BJ (cell line): ENCODE data around the gene ENC1. TPM values are rescaled to one million over a fixed set of nuclear protein-coding genes. Genes with fewer than 3 reads are reported as not detected.

Experiments used
- CTCF ChIA-PET: fragments of 350-600 bp; formaldehyde crosslinking; extraction: SDS; loops from one replicate; lab custom pipeline; 2021; ENCODE audit warnings: antibody characterized with exemption, inconsistent platforms; lab: Yijun Ruan, JAX
- POLR2A ChIA-PET: fragments of 300-600 bp; sonication (Branson Sonifier 250); formaldehyde crosslinking; extraction: SDS; loops from one replicate; lab custom pipeline; 2021; ENCODE audit warnings: antibody characterized with exemption; lab: Charles Lee
- DNase-seq: peaks from one replicate; pipeline ENCODE4 v3.0.0-alpha.2; 2011; ENCODE audit warnings: low read depth
- H3K27me3 ChIP-seq: 2 replicates; pipeline ENCODE4 v1.6.0; 2011; ENCODE audit warnings: low read length; ENCODE audit not compliant: control insufficient read depth, insufficient read depth
- H3K36me3 ChIP-seq: 2 replicates; pipeline ENCODE4 v1.5.1; 2011; ENCODE audit warnings: low read length; ENCODE audit not compliant: control insufficient read depth, insufficient read depth
- H3K4me3 ChIP-seq: 2 replicates; pipeline ENCODE4 v1.5.1; 2011; ENCODE audit warnings: low read depth, mild to moderate bottlenecking, control low read depth, low read length
- CTCF ChIP-seq: IDR thresholded peaks from 2 replicates; pipeline ENCODE4 v1.5.1; 2011; ENCODE audit warnings: low read depth, mild to moderate bottlenecking, control low read depth, inconsistent platforms, low read length, moderate library complexity; ENCODE audit not compliant: insufficient read depth
- polyA plus RNA-seq: library from polyadenylated mRNA; depleted of rRNA; stranded (reverse); fragments of >200 nt; gene quantifications from 2 replicates; pipeline ENCODE4 v1.2.3, GENCODE V29; 2011

Gene ENC1
- polyA plus RNA-seq, 1 experiment, result 34.1 TPM

DNA sequence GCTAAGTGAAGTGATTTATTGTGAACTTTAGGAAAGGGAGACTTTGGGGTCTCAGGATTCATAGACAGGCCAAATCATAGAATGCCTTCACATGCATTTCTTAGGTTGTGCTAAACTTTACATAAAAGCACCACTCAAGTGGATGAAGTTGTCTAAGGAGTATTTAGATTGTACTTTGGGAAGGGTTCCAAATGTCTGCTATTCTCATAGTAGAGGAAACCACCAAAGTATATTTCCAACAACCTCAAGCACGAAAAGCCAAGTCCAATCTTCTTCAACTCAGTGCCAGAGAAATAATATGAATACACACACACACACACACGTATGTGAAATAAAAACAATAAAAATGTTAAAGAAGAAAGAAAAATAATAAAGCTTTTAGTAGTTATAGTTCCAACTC, 41.8 kb downstream of the ENC1 start:
- H3K36me3 ChIP-seq, result no peaks in the 10 kb centered on the region
- H3K27me3 ChIP-seq, result no peaks in the 10 kb centered on the region
- ChIA-PET CTCF (interaction anchor here (1.5 kb wide), 1 partner anchor 12 kb away, joined by 4 read pairs; no protein-coding TSS in a partner anchor), POLR2A (no interaction called here)
- no peak for DNase-seq
- H3K4me3 ChIP-seq, result no peak overlapping the region
- no peak for TF ChIP-seq CTCF

GRCh38 chr5:74596927-74597326, 43.6 kb downstream of the ENC1 start:
- H3K4me3 ChIP-seq, result no peak overlapping the region
- no peaks in the 10 kb centered on the region for H3K27me3 ChIP-seq
- TF ChIP-seq CTCF, result no peak
- no peaks in the 10 kb centered on the region for H3K36me3 ChIP-seq
- ChIA-PET POLR2A (no interaction called here), CTCF (no interaction called here)
- no peak for DNase-seq

DNA sequence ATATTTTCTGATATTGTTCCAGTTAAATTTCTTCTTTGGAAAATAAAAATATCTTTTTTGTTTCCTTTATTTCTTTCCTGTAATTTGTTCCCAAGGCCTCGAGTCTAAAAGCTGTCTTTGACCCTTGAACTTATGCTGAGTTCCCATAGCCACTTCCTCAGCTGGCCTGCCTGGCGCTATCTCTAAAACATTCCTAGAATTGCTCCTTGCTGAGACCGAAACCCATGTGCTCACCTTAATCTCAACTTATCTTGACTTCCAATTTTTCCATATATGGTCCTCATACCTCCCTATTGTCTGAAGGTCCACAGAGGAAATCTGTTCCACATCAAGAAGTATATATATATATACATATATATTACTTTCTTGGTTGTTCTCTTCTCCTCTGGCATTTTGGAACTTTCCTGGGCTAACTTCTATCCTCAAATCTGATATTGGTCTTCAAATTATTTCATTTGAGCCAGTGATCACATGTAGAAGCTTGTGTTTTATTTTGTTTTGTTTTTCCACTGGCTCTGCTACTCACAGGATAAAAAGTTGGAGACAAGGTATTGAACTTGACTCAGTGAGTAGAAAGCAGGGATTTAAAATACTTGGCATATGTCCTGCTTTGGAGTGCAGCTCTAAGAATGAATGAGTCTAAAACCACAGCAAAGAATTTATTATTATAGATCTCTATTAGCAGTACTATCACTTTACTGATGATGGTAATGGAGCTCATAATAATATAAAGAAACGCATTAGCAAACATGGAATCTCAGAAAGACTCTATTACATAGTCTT, 45.2 kb downstream of the ENC1 start:
- POLR2A ChIA-PET, result no interaction called here
- Histone ChIP-seq H3K4me3 (no peak overlapping the region), H3K27me3 (no peaks in the 10 kb centered on the region), H3K36me3 (no peaks in the 10 kb centered on the region)
- no peak for DNase-seq
- no peak for TF ChIP-seq CTCF
- CTCF ChIA-PET, result no interaction called here

GRCh38 chr5:74594137-74595040, 46.1 kb downstream of the ENC1 start:
- POLR2A ChIA-PET, result no interaction called here
- CTCF ChIA-PET, result no interaction called here
- no peaks in the 10 kb centered on the region for H3K27me3 ChIP-seq
- H3K4me3 ChIP-seq, result no peak overlapping the region
- no peak for DNase-seq
- H3K36me3 ChIP-seq, result no peaks in the 10 kb centered on the region
- TF ChIP-seq CTCF, result no peak
